NCI-H128 (cell line): Measurements from ENCODE around the gene SIRPG.
"Not testable (repeated sequence)": the region's sequence is repeated elsewhere in the genome, so short reads cannot be mapped to it uniquely, and the experiment has no call there.

Experiments
- DNase-seq: peaks from one replicate; lab custom pipeline; 2025; ENCODE audit not compliant: unreplicated experiment; lab: John Stamatoyannopoulos, UW

The SIRPG gene

DNA sequence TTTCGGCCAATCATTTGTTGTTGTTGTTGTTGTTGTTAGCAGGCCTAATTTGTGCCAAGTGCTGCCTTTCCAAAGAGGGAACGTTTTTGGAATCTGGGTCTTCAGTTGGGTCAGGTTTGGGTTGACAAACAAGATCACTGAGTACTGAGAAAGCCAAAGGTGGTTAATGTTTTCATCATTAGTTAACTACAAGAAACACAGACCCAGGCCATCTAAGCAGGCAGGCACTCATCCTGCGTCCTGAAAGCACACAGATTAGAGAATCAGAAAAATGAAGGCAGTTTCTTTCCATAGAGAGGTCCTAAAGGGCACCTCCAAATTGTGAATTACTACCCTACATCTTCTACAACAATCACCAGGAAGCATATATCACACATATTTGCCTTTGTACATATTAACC is 15.1 kb upstream of the SIRPG start:
- DNase-seq, result no peak

DNA sequence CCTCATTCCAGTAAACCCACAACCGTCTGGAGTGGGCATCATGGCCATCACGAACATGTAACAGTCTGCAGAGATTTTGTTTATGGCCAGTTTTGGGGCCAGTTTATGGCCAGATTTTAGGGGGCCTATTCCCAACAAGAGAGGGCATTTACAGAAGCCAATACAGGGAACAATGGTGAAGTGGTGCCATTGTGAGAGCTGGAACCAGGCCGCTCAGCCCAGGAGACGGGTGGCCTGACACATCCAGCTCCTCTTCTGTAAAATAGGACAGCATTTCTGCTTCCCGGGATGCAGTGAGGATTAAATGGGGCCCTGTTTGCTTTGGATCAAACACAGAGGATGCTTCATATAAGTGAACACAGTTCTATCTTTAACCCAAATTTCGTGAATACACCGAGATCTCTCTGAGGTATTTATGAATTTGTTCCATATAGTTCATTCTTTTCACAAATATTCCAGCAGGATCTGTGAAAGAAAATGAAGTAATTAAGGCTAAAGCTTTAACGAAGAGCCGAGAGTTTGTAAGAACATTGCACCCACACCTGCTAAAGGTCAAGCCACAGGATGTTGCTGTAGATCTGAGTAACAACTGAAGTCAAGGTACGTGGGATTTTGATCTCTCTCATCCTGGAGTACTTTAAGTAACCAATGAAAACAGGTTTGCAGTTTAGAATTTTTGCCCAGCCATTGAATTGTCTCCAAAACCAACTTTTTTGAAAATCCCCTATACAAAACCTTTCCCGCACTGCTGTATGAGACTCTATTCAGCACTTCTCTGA is 14.5 kb upstream of the SIRPG start:
- no peak for DNase-seq

DNA sequence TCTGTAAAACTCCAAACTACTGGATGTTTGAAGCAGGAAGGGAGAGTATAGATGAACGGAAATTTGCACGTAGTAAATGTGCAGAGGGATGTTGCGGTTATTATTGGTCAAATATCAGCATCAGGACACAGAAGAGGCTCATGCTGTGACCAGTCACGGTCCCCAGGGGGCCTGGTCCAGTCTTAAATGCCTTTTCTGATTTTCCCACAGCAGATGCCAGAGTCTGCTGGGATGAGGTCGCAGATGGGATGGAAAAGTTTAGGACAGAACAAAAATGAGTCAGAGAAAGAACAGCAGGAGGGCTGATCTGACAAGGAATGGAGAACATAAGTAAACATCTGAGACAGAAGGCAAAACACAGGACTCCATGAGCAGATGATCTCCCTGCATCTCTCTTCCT is 11.7 kb upstream of the SIRPG start:
- no peak for DNase-seq

DNA sequence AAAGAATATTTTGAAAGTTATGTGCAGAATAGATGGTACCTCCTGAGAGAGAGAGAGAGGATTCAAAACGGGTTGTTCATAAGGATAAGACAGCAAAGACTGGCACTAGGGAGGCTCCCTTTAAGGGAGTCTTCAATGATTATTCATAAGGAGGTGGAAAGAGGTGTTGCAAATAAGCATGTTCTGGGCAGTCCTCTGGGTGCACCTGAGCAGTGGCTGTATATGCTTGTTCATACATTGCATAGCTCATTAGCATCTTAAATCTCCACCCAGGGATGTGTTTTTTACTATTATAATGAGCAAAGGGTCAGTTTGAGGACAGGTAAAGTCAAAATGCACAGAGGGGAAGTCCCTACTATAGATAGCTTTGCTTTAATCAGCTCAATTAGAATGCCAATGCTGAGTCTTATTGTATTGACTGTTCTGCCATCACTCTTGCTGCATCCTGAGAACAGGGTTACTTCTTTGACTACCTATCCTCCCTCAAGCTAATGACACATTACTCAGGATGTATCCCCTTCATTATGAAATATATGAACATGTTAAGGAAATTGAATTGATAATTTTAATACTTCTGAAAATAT is 10.0 kb upstream of the SIRPG start:
- DNase-seq, result no peak

DNA sequence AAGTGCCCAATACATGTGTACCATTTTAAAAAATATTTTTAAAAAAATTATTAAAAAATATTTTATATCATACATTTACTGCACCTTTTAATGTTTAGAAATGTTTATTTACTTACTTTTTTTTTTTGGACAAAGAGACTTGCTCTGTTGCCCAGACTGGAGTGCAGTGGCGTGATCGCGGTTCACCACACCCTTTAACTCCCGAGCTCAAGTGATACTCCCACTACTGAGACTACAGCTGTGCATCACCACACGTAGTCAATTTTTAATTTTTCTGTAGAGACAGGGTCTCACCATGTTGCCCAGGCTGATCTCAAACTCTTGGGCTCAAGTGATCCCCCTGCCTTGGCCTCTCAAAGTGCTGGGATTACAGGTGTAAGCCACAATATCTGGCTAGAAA is 9.2 kb upstream of the SIRPG start:
- no peak for DNase-seq

DNA sequence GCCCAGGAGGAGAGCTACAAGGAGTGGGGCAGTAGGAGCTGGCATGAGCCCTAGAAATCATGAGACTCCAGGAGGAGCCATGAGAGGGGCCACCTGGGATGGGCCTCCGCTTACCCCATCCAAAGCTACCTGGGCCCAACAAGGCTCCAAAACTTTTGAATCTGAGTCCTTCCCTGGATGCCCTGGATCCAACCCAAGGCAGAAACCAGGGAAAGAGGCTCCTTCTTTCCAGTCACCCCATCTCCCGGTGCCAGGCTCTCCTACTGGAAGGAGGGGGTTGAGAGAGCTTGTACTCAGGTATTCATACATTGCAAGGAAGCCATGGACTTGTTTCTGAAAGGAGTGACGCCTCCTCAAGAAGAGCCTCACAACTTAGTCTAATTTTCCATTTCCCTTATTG is 7.8 kb upstream of the SIRPG start:
- no peak for DNase-seq

DNA sequence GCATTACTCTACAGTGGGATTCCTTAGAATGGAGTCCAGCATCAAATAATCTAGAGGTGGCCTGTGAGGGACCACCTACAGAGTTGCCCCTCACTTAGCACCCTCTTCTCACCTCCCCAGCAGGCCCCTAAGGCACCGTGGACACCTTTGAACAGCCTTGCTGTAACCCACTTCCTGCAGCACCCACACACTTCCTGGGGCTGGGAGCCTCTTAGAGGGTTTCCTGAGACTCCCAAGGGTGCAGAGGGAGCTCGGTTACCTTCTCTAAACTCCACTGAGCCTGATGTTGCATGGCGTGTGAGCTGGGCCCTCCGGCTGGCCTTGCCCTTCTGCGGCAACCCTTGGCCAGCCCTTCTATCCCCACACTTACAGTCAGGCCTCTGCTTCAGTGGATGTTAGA is 7.3 kb upstream of the SIRPG start:
- DNase-seq, result no peak

DNA sequence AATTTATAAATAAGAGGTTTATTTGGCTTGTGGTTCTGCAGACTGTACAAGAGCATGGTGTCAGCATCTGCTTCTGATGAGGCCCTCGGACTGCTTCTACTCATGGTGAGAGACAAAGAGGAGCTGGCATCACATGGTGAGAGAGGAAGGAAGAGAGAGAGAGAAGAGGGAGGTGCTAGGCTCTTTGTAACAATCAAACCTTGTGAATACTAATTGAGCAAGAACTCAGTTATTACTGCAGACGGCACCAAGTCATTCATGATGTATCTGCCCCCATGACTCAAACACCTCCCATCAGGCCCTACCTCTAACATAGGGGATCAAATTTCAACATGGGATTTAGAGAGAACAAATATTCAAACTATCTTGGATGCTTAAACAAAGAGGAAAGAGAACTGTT is 6.3 kb upstream of the SIRPG start:
- DNase-seq, result no peak

DNA sequence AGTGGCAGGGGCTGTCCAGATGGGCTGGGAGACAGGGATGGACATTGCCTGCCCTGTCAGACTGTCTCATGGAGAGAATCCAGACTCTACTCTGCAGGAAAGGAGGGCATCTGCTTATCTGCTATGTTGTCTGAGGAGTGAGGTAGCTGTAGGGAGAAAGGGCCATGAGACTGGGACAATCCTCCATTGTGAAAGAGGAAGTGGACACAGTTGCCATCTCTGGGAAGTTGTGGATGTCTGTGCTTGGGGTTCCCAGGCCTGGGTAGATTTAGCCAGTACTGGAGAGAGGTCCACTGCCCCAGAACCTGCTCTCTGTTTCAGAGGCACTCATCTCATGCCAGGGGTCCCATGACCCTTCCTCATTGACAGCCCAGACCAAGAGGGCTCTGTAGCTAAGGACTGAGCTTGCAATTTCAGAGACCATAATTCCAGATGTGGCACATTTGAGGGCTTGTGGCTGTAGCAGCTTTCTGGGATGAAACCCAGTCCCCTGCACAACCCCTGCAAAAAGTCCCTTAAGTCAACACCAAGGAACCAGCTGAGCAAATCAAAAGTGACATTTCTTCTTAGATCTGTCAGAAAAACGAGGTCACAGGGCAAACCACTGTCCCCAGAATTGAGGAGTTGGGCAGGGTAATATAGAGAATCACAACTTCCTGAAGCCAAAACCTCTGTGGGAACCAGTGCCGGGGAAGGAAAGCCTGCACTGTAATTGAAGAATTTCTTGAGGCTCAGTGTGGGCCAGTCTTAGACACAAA is 4.1 kb upstream of the SIRPG start:
- no peak for DNase-seq

DNA sequence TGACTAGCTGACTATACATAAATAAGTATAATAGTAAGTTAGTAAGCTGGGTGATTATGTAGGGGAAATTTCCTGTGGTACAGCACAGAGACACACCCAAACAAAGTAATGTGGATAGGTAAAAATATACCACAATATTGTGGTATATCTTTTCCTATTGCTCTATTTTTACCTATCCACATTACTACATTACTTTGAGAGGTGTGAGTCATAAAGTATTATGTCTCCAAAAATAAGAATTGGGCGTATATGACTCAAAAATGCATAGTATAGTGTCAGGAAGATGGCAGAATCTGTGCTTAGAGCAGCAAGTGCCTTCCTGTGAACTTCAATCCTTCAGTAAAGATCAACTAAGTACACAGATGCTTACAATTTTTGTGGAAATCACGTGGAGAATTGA is 2.7 kb upstream of the SIRPG start:
- DNase-seq, result no peak

DNA sequence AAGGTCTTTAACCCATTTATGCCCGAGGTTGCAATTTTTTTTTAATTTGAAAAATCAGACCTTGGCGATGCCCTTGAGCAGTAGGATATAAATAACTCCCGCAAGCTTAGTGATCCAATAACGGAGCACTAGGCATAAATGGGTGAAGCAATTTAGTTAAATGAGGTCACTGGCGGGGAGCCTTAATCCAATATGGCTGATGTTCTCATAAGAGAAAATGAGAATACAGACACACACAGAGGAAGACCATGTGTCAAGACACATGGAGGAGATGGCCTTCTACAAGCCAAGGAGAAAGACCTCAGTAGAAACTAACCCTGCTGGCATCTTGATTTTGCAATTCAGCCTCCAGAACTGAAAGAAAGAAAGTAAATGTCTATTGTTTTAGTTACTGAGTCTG is 735 bp downstream of the SIRPG start:
- no peak for DNase-seq

DNA sequence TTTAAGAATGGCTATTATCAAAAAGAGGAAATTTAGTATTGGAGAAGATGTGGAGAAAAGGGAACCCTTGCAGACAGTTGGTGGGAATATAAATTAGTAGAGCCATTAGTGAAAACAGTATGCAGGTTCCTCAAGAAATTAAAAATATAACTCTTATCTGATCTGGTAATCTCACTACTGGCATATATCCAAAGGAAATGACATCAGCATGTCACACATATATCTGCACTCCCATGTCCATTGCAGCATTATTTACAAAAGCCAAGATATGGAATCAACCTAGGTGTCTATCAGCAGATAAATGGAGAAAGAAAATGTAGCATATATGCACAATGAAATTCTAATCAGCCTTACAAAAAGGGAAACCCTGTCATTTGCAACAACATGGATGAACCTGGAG is 2.6 kb downstream of the SIRPG start:
- no peak for DNase-seq

DNA sequence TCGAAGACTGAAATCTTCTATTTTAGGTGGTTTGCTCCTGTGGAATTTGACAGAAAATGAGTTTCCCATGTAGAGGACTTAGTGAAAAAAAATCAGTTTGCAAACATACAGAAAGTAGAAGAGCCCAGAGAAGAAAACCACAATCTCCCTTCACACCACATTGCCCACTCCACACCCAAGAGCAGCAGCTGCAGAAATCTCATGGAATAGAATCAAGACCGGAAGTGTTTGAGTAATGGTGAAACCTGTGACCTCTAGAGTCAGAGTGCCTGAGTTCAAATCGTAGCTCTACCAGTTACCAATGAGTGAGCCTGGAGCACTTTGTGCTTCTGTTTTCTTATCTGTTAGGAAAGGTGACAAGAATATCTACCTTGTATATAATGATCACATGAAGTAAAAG is 4.6 kb downstream of the SIRPG start:
- DNase-seq, result no peak

DNA sequence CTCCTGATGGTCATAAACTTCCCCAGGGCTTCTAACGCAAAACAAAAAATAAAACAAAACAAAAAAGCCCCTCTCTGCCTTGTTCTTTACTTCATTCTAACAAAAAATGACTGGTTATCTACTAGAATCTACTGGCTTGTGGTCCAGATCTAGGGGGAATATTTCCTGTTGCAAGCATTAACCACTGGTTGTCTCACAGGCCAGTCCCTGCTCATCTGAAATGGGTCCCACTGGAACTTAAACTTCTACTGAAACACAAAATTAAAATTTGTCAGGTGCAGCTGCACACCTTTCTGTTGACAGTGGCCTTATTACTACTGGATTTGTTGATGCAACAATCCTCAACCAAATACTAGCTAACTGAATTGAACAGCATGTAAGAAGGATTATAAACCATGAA is 5.5 kb downstream of the SIRPG start:
- DNase-seq, result no peak

DNA sequence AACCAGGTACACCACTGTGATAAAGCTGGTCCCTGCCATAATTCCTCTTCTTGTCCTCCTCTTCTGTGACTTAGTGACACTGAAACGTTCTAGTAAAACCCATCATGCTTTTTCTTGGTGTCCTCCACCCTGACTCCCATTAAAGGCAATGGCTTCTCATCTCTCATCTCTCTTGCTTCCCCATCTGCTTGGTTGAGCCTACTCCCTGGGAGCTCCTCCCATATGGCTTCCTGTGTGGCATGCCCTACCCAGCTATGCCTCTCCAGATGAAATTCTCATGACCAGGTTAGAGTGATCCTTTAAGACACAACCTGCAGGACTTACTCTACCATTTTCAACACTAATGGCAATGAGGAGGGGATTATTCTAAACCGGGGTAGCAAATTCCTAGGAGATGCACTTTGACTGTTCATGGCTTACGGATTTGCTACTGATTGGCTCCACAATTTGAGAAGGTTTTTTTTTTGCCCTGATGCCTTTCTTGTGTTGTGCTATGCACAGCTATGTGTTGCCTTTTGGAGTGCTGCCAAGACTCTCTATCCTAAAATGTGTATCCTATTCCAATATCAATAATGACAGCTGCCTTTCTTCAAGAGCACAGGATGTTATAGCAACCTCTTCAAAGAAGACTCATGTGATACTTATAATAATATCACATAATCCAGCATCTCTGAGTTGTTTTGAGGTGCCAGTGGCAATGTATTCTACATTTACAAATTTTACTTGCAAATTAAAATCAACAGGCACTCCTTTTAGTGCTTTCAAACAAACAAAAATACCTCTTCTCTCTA is 6.1 kb downstream of the SIRPG start:
- DNase-seq, result no peak

DNA sequence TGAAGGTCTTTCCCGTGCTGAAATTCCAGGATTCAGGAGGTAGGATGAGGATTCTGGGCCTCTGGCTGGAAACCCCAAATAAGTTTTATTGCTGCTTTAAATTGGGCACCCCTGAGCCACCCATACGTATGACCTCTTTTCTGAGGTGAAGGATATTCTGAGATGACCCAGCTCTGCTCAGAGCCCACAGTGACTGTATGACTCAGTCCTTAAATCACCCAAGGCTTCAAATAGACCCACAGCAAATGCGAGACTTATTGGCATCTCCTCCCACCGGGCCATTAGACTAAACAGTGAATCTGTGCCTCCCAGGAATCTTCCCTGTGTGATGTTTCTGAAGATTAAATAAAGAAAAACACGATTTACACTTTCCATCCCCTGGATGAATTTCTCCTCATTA is 9.5 kb downstream of the SIRPG start:
- no peak for DNase-seq

DNA sequence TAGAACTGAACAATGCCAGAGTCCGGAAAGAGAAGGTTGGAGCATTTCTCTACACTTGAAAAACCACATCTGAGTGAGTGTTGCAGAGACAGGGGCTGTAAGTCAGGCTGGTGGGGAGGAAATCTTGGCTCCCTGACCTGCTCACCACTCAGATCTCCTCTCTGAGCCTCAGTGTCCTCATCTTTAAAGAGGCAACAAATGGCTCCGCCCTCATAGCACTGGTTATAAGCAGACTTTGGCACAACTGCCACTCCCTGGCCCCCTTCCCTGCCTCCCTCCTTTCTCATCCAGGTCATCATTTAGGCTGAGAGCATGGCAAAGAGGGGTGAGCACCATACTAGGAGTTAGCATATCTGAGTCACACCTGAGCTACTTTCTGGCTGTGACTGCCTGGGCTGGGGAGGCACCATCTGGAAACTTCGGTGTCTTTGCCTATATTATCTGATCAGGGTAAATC is 10.6 kb downstream of the SIRPG start:
- no peak for DNase-seq

DNA sequence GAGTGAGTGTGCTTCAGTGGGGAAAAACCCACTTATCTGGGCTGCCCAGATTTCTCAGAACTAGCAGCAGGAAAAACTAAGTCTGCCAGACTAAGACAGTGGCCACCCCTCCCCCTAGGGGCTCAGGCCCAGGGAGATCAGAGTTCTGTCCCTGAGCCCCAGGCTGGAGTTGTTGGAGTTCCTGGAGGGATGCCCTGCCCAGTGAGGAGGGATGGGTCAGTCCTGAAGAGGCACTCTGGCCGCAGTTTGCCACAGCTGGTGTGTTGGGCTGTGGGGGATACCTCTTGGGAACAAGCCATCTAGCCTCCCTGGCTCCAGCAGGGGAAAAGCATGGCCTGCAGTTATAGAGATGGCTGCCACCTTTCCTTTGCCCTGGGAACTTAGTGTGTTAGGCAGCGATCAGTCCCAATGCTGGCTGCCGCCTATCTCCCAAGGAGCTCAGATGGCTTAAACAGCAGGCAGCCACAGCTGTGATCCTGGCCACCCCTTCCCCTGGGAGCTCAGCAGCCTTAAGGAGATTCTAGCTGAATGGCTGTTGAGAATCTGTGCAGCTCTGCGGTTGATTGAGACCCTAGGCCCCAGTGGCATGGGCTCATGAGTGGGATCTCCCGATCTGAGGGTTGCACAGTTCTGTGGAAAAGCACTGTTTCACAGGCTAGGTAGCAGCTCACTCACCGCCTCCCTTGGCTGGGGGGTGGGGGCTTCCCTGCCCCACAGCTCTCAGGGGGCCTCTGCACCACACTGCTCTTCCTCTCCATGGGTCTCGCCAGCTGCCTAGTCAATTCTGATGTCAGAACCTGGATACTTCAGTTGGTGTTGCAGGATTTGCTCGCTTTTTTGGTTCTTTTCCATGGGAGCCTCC is 13.2 kb downstream of the SIRPG start:
- no peak for DNase-seq

DNA sequence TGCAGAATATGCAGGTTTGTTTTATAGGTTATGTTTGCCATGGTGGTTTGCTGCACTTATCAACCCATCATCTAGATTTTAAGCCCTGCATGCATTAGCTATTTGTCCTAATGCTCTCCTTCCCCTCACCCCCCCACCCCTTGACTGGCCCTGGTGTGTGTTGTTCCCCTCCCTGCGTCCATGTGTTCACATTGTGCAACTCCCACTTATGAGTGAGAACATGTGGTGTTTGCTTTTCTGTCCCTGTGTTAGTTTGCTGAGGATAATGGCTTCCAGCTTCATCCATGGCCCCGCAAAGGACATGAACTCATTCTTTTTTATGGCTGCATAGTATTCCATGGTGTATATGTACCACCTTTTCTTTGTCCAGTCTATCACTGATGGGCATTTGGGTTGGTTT is 18.9 kb downstream of the SIRPG start:
- DNase-seq, result not testable (repeated sequence)

DNA sequence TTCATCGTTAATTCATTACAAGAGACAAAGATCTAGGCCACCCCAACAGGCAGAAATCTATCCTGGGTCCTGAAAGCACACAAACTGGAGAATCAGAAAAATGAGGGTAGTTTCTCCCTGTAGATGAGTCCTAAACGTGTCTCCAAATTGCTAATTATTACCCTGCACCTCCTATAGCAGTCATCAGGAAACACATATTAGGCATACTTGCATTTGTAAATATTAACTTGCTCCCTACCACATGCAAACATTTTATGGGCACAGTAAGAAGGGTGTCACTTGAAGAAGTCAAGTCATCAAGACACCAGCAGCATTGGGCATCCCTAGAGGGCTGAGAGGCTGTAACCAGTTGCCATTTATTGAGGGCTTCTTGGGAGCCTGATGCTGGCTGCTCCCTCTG is 19.8 kb downstream of the SIRPG start:
- DNase-seq, result no peak

DNA sequence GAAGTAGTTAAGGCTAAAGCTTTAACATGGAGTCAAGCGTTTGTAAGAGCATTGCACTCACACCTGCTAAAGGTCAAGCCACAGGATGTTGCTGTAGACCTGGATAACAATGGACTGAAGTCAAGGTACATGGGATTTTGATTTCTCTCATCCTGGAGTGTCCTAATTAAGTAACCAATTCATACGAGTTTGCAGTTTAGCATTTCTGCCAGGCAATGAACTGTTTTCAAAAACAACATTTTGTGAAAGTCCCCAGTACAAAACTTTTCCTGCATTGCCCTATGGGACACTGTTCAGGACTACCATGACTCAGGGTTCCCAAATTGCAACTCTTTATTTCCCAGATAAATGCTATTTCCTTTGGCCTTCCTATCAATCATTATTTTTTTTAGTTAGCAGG is 20.4 kb downstream of the SIRPG start:
- DNase-seq, result no peak
